ENCODE data around the gene CCL4.
"Not testable (repeated sequence)": the region's sequence is repeated elsewhere in the genome, so short reads cannot be mapped to it uniquely, and the experiment has no call there.

The CCL4 gene

GRCh38 chr17:36117505-36118382 is 14.1 kb downstream of the CCL4 start:
- DNase-seq (ENCODE audit: low spot score), result peak; percentile 71

- no peak for DNase-seq (ENCODE audit: low spot score)
These were observed 15.1 kb downstream of the CCL4 start for GRCh38 chr17:36118477-36119353.

GRCh38 chr17:36120221-36120620 is 16.6 kb downstream of the CCL4 start:
- no peak for DNase-seq (ENCODE audit: low spot score)

- DNase-seq (ENCODE audit: low spot score), result not testable (repeated sequence)
These were observed 17.5 kb downstream of the CCL4 start for GRCh38 chr17:36121099-36121498.

- DNase-seq (ENCODE audit: low spot score), result no peak
These were observed 19.8 kb downstream of the CCL4 start for GRCh38 chr17:36123431-36123830.

- no peak for DNase-seq (ENCODE audit: low spot score)
These were observed 21.5 kb downstream of the CCL4 start for GRCh38 chr17:36124879-36125824.

GRCh38 chr17:36127199-36127893 is 23.7 kb downstream of the CCL4 start:
- DNase-seq (ENCODE audit: low spot score), result no peak

- DNase-seq (ENCODE audit: low spot score), result no peak
These were observed 24.3 kb downstream of the CCL4 start for GRCh38 chr17:36127911-36128310.

- no peak for DNase-seq (ENCODE audit: low spot score)
These were observed 24.9 kb downstream of the CCL4 start for GRCh38 chr17:36128411-36128978.

GRCh38 chr17:36129616-36130015 is 26.0 kb downstream of the CCL4 start:
- DNase-seq (ENCODE audit: low spot score), result no peak

GRCh38 chr17:36130346-36130745 is 26.7 kb downstream of the CCL4 start:
- DNase-seq (ENCODE audit: low spot score), result no peak

GRCh38 chr17:36131421-36131820 is 27.8 kb downstream of the CCL4 start:
- no peak for DNase-seq (ENCODE audit: low spot score)

- DNase-seq (ENCODE audit: low spot score), result no peak
These were observed 28.3 kb downstream of the CCL4 start for GRCh38 chr17:36131931-36132330.

GRCh38 chr17:36132421-36132831 is 28.8 kb downstream of the CCL4 start:
- DNase-seq (ENCODE audit: low spot score), result no peak

GRCh38 chr17:36133602-36134236 is 30.1 kb downstream of the CCL4 start:
- DNase-seq (ENCODE audit: low spot score), result no peak

- no peak for DNase-seq (ENCODE audit: low spot score)
These were observed 31.8 kb downstream of the CCL4 start for GRCh38 chr17:36135465-36135864.

- no peak for DNase-seq (ENCODE audit: low spot score)
These were observed 32.4 kb downstream of the CCL4 start for GRCh38 chr17:36136036-36136435.

GRCh38 chr17:36136439-36136838 is 32.8 kb downstream of the CCL4 start:
- DNase-seq (ENCODE audit: low spot score), result no peak

- DNase-seq (ENCODE audit: low spot score), result no peak
These were observed 38.6 kb downstream of the CCL4 start for GRCh38 chr17:36142235-36142634.

GRCh38 chr17:36142806-36143205 is 39.2 kb downstream of the CCL4 start:
- DNase-seq (ENCODE audit: low spot score), result no peak

Measured in activated CD4-positive, alpha-beta T cell treated with anti-CD3 and anti-CD28 coated beads, Interleukin-2, Interleukin-4, amounts not matched to agents 100 ng/mL and 50 ng/mL, durations not matched to agents 16 hours and 8 hours (primary cell).